HUDEP-2 (cell line): ENCODE measurements around the gene AOAH.
A peak's percentile ranks its signal among the peaks of the same experiment; 100 is the strongest.

ENCODE experiments used
- DNase-seq, 76 experiments: peaks; one replicate each; lab custom pipeline; 2025; ENCODE audit not compliant: unreplicated experiment in 76 of 76; lab: John Stamatoyannopoulos, UW

AOAH gene

DNA sequence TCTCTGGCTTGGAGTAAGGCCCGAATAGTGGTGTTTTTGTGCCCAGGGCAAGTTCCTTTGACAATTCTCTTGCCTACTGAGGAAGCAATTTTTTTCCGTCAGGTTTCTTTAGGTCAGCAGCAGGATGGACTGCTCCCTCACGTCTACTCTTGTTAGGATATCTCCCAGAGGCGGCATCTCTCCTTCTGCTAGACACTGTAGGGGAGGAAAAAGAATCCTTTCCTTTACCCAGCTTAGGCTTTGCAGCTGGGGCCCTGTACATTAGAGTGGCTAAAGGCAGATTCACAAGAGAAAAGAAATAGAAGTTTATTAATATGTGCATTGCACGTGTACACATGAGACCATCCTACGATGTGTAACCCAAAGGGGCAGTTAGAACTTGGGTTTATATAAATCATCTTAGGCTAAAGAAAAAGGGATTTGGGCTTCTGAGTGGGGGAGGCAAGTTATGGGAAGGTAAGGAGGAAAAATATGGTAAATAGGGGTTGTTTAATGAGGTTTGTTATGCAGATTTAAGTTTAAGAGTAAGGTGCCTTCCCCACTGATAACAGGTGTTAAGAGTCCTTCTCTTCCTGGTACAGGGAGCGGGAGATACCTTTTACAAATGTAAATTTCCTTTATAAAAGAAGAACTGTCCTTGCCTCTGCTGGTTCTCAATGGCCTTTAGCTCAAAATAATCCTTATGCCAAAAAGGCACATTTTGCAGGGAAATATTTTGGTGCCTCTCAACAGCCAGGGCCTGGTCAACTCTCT lies 156.4 kb downstream of the AOAH start:
- no peak for DNase-seq

DNA sequence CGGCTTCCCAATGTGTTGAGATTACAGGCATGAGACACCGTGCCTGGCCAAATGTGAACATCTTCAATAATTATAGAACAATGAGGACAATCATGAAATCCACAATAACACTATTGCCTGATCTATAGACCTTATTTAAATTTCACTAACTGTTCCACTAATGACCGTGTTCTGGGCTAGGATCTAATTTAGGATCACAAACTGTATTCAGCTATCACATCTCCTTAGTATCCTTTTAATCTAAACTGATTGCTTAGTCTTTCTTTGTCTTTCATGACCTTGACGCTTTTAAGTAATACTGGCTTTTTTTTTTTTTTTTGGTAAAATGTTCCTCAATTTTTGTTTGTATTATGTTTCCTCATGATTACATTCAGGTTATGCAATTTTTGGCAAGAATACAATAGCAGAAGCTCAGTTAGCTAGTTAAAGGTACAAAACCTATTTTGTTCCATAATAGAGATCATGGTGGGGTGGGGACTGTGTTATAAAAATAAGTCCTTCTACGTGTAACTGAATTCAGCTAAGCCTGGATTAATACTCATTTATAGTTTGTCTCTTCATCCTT lies 158.4 kb downstream of the AOAH start:
- no peak for DNase-seq

DNA sequence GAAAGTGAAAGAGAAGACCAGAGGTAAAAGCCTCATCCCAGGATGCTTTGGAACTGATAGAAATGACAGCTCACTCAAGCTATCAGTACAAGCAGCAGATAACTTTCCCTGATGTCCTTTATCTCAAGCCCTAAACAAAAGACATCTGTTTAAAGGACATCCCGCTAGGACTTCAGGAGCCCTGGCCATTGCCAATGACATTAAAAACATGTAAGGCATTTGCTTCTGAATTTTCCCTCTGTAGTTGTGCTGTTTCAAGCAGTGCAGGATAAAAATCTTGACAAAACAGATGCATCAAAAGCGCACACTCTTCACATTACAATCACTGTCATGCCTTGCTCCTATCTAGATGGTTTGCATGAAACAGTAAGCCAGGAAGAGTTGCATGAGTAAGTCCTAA lies 159.8 kb downstream of the AOAH start:
- DNase-seq = no peak

GRCh38 chr7:36563706-36564327 lies 160.5 kb downstream of the AOAH start:
- no peak for DNase-seq

GRCh38 chr7:36562121-36562520 lies 162.2 kb downstream of the AOAH start:
- DNase-seq = no peak

DNA sequence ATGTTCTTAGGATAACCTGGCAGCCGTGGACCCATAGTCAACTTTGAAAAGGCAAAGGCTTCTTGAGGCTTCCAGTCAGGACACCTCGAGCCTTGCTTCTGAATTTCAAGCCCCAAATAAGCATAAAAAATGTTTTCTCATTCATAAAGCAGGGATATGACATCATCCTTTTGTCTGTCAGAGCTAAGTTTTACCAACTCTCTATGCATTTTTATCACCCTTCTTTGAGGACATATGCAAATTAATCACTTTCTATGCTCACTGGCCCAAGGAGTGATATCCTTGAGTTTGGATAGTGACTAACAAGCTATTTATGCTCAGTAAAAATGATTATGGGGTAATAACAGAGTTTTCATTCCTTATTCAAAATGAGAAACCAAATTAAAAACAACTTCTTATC lies 175.3 kb downstream of the AOAH start:
- no peak for DNase-seq

DNA sequence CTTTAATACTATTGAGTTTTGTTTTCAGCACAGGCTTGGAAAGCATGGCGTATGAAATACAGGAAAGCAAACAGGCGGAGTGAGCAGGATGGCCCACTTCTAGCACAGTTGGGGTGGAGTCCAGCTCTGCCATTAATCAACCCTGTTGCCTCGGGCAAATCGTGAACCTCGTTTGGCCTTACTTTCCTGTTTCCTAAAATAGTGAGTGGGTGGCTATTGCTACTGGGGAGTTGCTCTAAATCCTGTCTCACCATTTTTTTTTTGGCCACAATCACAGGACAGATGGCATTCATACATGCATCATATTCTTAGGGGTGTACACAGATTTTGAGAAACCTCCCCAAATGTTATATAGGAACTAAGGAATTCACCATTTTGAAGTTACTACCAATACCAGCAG lies 176.9 kb downstream of the AOAH start:
- no peak for DNase-seq

DNA sequence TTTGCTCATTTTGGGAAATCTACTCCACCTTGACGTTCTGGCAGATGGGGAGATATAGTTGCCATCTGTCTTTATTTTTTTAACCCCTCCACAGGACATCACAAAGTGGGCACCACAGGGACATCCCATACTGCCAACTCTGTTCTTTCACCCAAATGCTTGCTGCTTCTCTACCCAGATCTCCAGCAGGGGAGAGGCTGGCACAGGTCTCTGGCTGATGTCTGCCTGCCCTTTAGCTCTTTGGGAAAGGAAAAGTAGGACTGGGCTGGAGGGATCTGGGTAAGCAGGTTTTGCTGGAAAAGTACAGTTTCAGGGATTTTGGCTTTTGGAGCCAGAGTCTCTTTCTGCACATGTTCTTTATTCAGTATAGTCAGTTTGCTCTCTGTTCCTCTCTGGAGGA lies 178.0 kb downstream of the AOAH start:
- no peak for DNase-seq

DNA sequence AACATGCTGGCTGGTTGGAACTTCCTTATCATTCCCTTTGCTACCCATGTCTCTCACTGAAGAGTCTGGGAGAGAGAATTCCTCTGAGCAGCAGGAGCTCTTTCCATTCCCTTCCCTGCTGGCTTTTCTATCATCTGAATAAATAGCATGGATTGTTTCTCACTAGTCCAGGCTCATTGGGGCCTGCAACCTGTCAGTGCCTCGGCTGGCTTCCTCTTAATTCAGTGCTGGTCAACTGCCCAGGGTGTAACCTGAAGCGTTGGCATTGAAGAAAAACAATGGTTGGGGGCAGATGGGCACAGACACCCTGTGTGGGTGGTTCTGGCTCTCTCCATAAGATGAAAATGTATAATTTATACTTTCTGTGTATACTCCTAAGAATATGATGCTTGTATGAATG lies 179.0 kb downstream of the AOAH start:
- DNase-seq = no peak

DNA sequence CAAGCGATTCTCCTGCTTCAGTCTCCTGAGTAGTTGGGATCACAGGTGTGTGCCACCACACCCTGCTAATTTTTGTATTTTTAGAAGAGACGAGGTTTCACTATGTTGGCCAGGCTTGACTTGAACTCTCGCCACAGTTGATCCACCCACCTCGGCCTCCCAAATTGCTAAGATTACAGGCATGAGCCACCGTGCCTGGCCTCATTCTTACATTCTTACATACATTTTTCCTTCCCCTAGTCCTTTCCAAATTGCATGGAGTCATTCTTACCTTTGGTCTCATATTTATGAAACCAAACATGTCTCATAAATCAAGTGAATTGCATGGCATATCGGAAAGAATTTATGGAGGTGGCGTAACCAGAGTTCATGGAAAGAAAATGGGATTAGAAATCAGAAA lies 186.2 kb downstream of the AOAH start:
- DNase-seq = no peak

- no peak for DNase-seq
These were observed 188.2 kb downstream of the AOAH start for GRCh38 chr7:36535866-36536664.

DNA sequence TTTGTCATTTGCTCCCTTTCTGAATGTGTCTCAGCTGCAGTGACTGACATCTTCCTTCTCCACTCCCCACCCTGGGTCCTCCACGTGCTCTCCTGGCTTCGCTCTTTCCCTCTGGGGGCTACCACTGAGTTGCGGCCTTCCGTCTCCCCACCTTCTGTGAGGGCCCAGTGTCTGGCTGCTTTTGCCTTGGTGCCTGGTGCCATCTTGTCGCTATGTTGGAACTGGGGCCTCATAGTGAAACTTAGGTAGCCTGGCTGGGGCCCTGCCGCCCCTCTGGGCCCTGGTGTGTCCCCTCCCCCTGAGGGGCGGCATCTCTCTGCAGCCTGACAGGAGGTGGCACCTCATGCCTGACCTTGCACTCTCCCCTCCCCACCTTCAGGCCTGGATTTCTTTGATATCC lies 190.6 kb downstream of the AOAH start:
- DNase-seq = no peak

GRCh38 chr7:36532981-36533499 lies 191.3 kb downstream of the AOAH start:
- no peak for DNase-seq

- no peak for DNase-seq
These were observed 192.3 kb downstream of the AOAH start for GRCh38 chr7:36531951-36532350.

- DNase-seq = no peak
These were observed 193.8 kb downstream of the AOAH start for GRCh38 chr7:36530456-36530855.

DNA sequence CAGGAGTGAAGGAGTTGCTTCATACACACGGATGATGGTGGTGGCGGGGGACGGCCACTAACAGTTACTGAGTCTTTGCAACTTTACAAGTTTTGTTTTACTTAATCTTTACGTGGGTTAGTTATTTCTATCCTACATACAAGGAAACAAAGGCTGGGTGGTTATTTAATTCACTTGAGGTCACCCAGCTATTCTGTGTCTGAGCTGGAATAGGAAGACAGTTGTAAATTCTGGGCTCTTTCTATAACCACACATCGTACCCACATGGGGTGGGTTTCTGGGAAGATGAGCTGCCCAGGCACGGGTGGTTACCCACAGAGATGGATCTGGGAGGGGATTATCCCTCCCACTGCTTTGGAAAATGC lies 196.8 kb downstream of the AOAH start:
- no peak for DNase-seq

DNA sequence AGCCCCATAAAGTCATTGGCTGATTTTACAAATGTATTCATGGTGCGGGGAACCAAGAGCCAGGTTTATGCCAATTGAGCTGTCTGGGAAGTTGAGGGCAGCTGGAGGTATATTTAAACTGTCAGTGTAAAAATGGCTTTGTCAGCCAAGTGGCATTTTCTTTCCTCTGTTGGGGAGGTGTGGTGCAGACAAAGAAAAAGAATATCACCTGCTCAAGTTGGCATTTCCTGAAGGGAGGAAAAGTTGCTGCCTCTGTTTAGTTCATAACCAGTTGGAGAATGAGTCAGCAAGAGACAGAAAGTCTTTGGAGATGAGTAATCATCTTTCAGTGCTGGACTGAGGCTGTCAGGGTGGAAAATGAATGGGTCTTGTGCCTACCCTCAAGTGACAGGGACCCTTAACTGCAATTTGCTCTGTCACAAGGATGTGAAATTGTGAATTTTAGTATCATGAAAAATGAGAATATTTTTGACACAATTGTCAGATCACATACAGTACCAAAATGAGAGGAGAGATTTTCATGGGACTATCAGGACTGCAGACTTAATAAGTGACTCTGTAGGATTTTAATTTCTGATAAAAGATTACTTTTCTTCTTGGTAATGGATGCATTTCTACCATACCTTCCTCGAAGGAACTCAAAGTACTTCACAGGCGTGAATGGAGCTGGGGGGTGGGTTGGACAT lies 197.3 kb downstream of the AOAH start:
- DNase-seq = peak in 1 of 76 experiments; percentile 3

DNA sequence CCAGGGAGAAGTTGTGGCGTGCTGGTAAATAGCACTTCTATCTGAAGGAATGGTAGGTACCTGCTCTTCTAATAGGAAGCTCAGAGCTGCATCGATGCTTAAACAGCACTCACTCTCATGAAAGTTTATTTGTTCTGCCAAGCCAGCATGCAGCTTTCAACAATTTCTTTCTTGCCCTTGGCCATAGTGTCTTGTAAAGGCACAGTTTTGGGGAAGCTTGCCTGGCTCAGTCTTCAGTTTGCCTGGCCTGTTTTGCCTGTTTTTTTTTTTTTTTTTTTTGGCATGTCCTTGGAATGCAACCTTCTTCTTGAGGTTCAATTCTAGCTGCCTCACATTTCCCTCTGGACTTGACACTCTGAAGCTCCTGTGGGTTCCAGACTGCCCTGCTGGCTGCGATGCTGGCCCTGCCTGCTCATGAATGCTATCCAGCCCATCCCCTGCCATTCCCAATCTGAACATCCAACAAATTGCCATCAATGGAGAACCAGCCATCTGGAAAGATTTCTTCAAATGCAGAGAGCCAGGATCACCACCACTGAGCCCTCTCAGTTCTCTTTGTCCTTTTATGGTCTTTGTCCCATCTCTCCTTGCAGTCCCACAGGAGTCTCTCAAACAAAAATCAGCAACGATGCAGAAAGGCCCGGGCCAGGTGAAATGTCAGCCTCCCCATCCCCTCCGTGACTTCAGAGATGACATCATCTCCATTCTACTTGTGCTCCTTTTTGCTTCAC lies 200.8 kb downstream of the AOAH start:
- DNase-seq = no peak

DNA sequence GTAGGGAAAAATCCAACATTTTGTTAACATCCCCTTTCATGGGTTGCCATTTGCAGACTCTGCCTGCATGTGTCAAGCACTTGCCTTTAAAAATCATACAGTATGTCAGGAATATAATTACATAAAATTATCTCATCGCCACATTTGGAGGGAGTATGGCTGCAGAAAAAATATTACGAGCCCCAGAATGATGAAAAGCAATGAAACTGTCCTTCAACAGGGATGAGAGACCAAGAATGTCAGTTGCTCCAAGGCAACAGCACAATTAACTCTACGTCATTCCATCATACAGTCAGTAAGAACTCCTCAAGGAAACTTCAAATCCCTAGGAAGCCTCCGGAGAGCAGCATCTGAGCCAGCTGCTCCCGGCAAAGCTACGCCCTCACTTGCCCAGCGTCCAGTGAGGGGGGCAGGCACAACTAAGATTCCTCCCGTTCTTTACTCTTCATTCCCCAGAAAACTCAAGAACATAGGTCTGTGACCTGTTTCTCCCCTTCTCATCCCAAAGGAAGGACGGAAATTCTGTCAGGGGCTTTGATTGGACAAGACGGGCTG lies 201.8 kb downstream of the AOAH start:
- no peak for DNase-seq

GRCh38 chr7:36521911-36522310 lies 202.4 kb downstream of the AOAH start:
- DNase-seq = no peak
